LNCAP (cell line): Measurements from ENCODE around the gene RCCD1.

Experiments
- CTCF ChIP-seq: fragments of 450-650 bp; IDR thresholded peaks from 2 replicates; pipeline ENCODE4 v1.5.1; 2017; ENCODE audit warnings: mild to moderate bottlenecking

Gene RCCD1

DNA sequence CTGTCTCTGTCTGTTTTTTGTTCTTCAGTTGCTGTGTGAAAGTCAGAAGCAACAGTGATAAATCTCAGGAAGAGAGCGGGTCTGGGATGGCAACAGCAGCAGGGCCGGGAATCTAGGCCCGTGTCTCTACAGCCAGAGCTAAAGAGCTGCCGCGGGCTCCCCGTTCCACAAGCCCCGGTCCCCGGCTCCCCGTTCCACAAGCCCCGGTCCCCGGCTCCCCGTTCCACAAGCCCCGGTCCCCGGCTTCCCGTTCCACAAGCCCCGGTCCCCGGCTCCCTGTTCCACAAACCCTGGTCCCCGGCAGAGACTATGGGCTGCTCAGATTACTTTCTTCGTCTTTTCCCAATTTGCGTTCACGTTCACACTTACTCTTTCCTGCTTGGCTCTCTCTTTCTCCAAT, 19.5 kb downstream of the RCCD1 start:
- no peak for TF ChIP-seq CTCF

DNA sequence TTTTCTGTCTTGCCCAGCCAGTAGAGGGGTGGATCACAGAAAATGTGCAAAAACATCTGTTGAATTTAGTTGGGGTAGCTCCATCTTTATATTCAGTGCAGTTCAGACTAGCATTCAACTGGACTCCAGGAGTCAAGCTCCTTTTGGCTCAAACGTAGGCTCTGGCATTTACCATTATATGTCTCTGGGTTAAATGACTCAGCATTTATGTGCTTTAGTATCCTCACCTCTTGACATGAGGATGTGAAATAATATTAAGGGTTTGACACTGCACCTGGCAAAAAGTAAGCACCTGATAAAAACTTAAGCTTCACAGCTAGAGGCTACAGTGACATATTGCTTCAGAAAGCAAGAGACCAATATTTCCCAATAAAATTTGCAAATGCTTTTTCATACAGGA, 24.9 kb downstream of the RCCD1 start:
- TF ChIP-seq CTCF, result no peak

- no peak for TF ChIP-seq CTCF
Measured at GRCh38 chr15:90981681-90982080, 27.0 kb downstream of the RCCD1 start.

GRCh38 chr15:90982135-90982534, 27.5 kb downstream of the RCCD1 start:
- no peak for TF ChIP-seq CTCF

DNA sequence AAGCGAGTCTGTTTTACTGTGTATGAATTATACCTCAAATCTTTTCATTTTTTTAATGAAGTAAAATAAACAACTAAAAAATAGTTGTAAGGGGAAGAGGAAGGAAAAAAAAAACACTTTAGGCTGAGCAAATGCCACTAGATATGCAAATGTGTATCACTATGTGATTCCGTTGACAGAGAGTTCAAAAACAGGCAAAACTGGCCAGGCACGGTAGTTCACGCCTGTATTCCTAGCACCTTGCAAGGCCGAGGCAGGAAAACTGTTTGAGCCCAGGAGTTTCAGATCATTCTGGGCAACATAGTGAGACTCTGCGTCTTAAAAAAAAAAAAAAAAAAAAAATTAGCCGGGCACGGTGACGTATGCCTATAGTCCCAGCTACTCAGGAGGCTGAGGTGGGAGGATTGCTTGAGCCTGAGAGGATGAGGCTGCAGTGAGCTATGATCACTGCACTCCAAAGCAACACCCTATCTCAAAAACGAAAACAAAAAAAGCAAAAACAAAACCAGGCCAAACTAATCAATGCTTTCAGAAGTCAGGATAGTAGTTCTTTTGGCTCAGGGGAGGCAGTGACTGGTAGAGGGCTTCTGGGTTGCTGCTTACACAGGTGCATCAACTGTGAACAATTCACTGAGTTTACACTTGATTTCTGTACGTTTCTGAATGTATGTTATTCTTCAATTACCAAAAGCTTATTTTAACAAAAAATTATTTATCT, 32.3 kb downstream of the RCCD1 start:
- no peak for TF ChIP-seq CTCF

DNA sequence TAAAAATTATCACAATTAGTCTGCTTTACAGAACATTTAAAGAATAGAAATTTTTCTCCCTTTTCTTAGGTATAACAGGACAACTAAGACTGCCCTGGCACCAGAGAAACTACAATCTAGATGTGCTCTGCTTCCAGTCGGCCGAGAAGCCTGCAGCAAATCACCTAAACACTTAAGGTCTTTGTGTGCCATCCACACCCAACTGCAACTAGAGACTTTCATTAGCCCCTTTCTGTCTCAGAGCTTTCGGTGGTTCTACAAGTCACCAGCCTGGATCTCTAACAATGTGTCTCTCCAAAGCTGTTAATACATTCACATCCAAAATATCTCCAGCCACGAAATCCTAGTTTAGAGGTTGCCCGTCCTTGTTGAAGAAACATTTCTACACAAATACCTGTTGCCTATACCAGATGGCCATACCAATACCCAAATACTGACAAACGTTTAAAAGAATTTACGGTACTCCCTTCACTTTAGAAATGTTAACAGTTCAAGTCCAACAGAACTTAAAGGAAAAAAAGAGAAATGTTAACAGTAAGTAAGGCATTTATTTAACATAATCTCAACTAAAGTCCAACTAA, 33.0 kb downstream of the RCCD1 start:
- no peak for TF ChIP-seq CTCF

DNA sequence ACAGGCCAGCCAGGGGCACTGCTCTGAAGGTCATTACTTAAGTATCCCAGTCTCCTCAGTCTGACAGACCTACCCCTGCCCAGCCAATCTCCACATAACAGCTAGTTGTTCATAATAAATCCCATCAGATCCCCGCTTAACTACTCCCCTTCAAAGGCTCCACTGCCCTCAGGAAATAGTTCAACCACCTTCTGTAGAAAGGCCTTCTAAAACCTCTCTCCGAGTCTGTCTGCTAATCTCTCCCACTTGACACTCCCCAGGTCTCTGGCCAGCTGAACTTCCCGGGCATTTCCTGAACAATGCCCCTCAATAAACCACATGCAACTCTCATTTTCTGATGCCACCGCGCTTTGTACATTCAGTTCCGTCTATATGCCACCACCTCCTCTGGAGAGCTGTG, 33.6 kb downstream of the RCCD1 start:
- no peak for TF ChIP-seq CTCF
